KOPT-K1 (cell line): ENCODE results near the gene MTMR4.
A peak's percentile ranks its signal among the peaks of the same experiment; 100 is the strongest.
"Not testable (repeated sequence)": the region's sequence is repeated elsewhere in the genome, so short reads cannot be mapped to it uniquely, and the experiment has no call there.

Source experiments
- H3K27ac ChIP-seq: fragments of 200-600 bp; sonication (generic); 2 replicates; pipeline ENCODE4 v1.5.1; 2016; ENCODE audit warnings: antibody characterized with exemption, mild to moderate bottlenecking, low read depth, low read length; ENCODE audit not compliant: poor library complexity, severe bottlenecking
- H3K36me3 ChIP-seq: fragments of 200-600 bp; sonication (generic); 2 replicates; pipeline ENCODE4 v1.5.1; 2017; ENCODE audit warnings: antibody characterized with exemption, mild to moderate bottlenecking, low read length, moderate library complexity; ENCODE audit not compliant: insufficient read depth
- H3K9me3 ChIP-seq: fragments of 200-600 bp; sonication (generic); 2 replicates; pipeline ENCODE4 v1.5.1; 2017; ENCODE audit warnings: antibody characterized with exemption, low read length, mild to moderate bottlenecking; ENCODE audit not compliant: insufficient read depth, poor library complexity, severe bottlenecking

MTMR4 gene

DNA sequence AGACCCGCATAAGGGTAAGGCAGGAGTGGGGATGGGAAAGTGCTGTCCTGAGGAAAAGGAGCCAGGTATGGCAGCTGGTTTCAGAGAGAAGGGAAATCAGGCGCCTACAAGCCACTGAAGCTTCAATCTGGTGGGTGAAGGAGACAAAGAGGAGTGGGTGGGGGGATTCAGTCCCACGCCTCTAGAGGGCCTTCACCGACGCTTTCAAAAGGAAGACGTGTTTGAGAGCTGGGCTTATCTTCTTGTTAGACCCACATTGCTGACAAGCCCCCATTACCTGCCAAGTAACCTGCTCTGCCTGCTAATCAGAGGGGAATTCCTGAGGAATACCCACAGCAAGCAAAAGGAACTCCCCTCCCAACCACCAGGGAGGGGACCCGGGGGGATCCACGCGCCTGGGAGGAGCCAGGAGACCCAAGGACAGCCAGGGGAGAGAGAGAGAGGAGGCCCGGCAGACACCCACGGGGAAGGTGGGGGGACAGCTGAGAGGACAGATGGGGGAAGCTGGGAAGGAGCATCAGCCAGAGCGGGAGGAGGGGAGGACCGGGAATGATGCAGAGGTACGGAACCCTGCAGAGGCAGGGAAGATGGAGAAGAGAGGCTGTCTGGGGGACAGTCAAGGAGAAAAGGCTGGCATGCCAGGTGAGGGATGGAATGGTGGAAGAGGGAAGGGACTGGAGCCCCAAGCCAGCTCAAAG lies 1.0 kb downstream of the MTMR4 start:
- Histone ChIP-seq H3K27ac (peak overlapping the region; percentile 70), H3K36me3 (peaks cover 48% of the 10 kb centered on the region), H3K9me3 (no peaks in the 10 kb centered on the region)

DNA sequence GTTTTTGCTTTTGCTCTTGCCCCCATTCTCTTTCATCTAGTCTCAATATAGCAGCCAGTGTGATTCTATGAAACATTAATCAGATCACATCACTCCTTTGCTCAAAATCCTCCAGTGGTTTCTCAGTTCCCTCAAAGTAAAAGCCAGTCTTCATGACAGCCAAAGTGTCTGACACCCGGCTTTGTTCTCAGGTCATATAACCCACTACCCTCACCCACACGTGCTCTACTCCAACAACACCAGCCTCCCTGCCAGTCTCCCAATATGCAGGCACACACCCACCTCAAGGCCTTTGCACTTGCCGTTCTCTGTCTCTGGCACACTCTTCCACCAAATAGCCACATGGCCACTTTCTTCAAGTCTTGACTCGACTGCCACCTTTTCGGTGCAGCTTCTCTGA lies 4.4 kb downstream of the MTMR4 start:
- no peaks in the 10 kb centered on the region for H3K9me3 ChIP-seq
- peaks cover 82% of the 10 kb centered on the region for H3K36me3 ChIP-seq
- H3K27ac ChIP-seq = no peak overlapping the region

DNA sequence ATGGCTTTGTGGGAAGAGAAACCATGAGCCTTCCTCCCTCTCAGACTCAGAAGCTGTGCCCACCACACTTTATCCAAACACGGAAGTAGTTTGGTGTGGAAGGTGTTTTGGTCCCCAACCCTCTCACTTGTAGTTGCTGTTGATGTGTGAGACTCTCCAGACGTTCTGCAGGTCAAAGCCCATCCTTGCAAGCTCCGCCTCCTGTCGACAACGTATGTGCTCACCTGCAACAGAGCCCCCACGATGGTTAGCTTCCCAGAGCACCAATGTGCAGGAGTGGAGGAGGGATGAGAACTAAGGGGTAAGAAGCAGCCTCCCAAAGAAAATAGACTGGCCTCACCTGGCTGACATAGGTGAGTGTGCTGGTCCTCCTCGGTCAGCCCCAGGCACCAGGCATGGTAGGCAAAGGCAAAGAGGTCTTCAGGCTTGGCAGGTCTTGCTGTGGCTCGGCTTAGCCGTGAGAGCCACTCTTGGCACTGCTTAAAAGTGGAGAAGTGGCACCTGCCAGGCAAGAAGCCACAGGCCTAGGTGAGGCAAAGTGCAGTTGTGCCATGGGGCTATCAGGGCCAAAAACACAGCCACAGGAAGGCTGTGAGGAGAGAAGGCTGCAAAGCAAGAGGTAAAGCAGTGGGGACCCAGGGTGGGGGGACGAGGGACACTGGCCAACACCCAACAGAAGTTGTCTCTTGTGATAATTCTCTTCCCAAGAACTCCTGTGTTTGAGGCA lies 5.9 kb downstream of the MTMR4 start:
- Histone ChIP-seq H3K36me3 (peaks cover 98% of the 10 kb centered on the region), H3K27ac (no peak overlapping the region), H3K9me3 (no peaks in the 10 kb centered on the region)

GRCh38 chr17:58507123-58507634 lies 7.3 kb downstream of the MTMR4 start:
- Histone ChIP-seq H3K9me3 (no peaks in the 10 kb centered on the region), H3K36me3 (peaks cover 100% of the 10 kb centered on the region), H3K27ac (no peak overlapping the region)

- peaks cover 100% of the 10 kb centered on the region for H3K36me3 ChIP-seq
- H3K9me3 ChIP-seq = no peaks in the 10 kb centered on the region
- H3K27ac ChIP-seq = no peak overlapping the region
These were observed 7.9 kb downstream of the MTMR4 start for GRCh38 chr17:58506354-58507080.

DNA sequence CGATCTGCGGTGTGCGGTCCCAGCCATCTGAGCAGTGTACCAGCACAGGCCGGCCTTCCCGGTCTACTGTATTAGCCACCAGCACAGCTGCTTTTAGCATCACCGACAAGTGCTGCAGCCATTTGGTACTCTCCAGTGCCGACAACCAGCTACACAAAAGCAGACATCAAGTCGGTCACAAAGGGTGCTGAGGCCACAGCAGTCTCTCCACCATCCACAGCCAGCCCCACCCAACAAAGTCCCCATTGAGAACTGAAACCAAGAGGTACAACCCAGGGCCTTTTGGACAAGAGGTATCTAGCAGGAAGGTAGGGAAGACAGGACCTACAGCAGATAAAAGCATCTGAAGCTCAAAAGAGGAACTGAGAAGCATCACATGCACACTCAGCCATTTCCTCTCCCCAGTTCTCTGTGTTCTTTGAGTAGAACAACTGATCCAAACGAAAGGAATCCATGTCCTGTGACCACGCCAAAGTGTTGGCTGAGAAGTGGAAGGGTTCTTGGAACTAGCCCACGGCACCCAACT lies 9.5 kb downstream of the MTMR4 start:
- Histone ChIP-seq H3K36me3 (peaks cover 99% of the 10 kb centered on the region), H3K27ac (no peak overlapping the region)

GRCh38 chr17:58503866-58504265 lies 10.6 kb downstream of the MTMR4 start:
- Histone ChIP-seq H3K27ac (no peak overlapping the region), H3K9me3 (no peaks in the 10 kb centered on the region), H3K36me3 (peaks cover 97% of the 10 kb centered on the region)

More for the DNA sequence above, 9.5 kb downstream of the MTMR4 start:
- no peaks in the 10 kb centered on the region for H3K9me3 ChIP-seq

DNA sequence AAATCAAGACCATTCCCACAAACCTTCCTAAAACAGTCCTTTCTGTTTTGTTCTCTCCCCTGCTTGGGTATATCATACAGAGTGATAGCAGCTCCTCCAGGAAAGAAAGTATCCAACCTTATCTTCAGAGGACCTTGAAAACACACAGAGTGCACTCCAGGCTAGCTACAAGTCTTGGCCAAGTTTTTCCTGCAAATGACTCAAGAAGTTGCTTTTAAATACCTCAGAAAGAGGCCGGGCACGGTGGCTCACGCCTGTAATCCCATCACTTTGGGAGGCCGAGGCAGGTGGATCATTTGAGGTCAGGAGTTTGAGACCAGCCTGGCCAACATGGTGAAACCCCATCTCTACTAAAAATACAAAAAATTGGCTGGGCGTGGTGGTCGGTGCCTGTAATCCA lies 11.3 kb downstream of the MTMR4 start:
- H3K9me3 ChIP-seq, H3K27ac ChIP-seq: not testable (repeated sequence)
- H3K36me3 ChIP-seq = peaks cover 96% of the 10 kb centered on the region

GRCh38 chr17:58501451-58501850 lies 13.0 kb downstream of the MTMR4 start:
- no peak overlapping the region for H3K27ac ChIP-seq
- peaks cover 96% of the 10 kb centered on the region for H3K36me3 ChIP-seq
- no peaks in the 10 kb centered on the region for H3K9me3 ChIP-seq

- Histone ChIP-seq H3K9me3 (no peaks in the 10 kb centered on the region), H3K36me3 (peaks cover 95% of the 10 kb centered on the region)
These were observed 16.1 kb downstream of the MTMR4 start for GRCh38 chr17:58498177-58498828.

GRCh38 chr17:58493506-58493905 lies 20.9 kb downstream of the MTMR4 start:
- Histone ChIP-seq H3K9me3 (no peaks in the 10 kb centered on the region), H3K36me3 (peaks cover 98% of the 10 kb centered on the region), H3K27ac (no peak overlapping the region)

More at GRCh38 chr17:58498177-58498828, 16.1 kb downstream of the MTMR4 start:
- no peak overlapping the region for H3K27ac ChIP-seq

DNA sequence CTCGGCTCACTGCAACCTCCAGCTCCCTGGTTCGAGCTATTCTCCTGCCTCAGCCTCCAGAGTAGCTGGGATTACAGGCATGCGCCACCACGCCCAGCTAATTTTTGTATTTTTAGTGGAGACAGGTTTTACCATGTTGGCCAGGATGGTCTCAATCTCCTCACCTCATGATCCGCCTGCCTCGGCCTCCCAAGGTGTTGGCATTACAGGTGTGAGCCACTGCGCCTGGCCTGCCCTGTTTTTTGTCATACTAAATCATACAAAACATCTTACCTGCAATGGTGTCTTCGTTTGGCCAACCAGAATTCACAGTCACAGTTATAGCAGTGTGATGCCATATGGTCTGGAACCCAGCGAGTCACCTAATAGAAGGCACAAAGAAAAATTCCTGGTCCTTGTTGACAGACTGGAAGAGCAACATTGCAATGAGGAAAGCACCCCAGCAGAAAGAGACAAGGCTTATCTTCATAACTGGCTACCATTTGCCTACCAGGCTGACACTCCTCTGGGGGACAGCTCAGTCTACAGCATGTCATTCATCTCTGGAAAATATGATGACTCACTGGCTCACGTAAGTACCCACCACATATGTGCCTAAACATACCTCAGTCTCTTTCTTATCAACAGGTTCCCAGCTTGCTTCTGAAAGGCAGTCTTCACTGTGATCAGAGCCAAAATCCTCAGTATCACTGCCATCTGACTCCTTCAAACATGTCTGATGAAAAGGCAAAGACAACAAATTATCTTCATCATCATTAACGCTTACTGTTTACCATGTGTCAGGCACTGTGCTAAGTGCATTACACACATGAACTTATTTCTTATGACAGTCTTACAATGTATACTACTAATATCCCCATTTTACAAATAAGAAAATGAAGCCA lies 22.0 kb downstream of the MTMR4 start:
- H3K27ac ChIP-seq = no peak overlapping the region
- no peaks in the 10 kb centered on the region for H3K9me3 ChIP-seq
- peaks cover 92% of the 10 kb centered on the region for H3K36me3 ChIP-seq

DNA sequence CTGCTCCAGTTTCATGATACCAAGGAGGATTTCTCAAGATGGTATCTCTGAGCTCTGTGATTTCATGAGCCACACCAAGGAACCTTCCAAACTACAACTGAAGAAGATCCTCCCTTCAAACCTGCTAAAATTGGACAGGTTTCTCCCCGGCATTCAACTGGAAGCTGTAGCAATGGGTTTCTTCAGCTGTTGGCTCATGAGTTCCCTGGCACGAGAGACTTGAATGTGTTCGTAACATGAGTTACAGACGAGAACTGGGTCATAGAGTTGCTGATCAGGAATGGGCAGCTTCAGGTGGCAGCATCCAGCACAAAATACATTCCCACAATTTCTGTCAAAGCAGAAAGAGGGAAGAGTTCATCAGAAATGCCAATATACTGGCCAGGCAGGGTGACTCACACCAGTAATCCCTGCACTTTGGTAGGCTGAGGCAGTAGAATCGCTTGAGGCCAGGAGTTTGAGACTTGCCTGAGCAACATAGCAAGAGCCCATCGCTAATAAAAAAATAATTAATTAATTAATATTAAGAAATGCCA lies 22.9 kb downstream of the MTMR4 start:
- Histone ChIP-seq H3K9me3 (no peaks in the 10 kb centered on the region), H3K36me3 (peaks cover 87% of the 10 kb centered on the region), H3K27ac (no peak overlapping the region)
